Suprapubic skin (tissue), 3 donors: ENCODE measurements around the gene ETFA.

ENCODE experiments used
- CTCF ChIP-seq, 2 donors: fragments of 200-600 bp in 1 of 2; fragments of 450-650 bp in 1 of 2; sonication (generic) in 1 of 2; IDR thresholded peaks; one replicate each; pipeline ENCODE4 v1.5.1; 2016 to 2019; ENCODE audit warnings: antibody characterized with exemption in 2 of 2, mild to moderate bottlenecking in 1 of 2, moderate library complexity in 1 of 2
- POLR2AphosphoS5 ChIP-seq, 3 donors: sonication (generic); formaldehyde crosslinking; IDR thresholded peaks; one replicate each; pipeline ENCODE4 v1.6.1; 2017; ENCODE audit warnings: antibody characterized with exemption in 3 of 3

GRCh38 chr15:76181705-76182107, 129.6 kb downstream of the ETFA start:
- TF ChIP-seq CTCF (IDR thresholded peaks at IDR 0.05) = no peak
- no peak for TF ChIP-seq POLR2AphosphoS5 (IDR thresholded peaks at IDR 0.05)
